OCI-LY7 (cell line): Measurements from ENCODE around the gene GTPBP4.

Source experiments
- CTCF ChIP-seq: fragments of 200-600 bp; sonication (generic); conservative IDR thresholded peaks from 2 replicates; pipeline ENCODE4 v1.5.1; 2014; ENCODE audit warnings: mild to moderate bottlenecking, antibody characterized with exemption, low read length, moderate library complexity, mixed read lengths
- EZH2phosphoT487 ChIP-seq: fragments of 200-600 bp; sonication (generic); IDR thresholded peaks from 2 replicates; pipeline ENCODE4 v1.6.1; 2018; ENCODE audit warnings: low read depth, borderline replicate concordance, mild to moderate bottlenecking, mixed run types, antibody characterized with exemption, low read length, moderate library complexity, mixed read lengths

GRCh38 chr10:976316-976715 lies 11.9 kb upstream of the GTPBP4 start:
- TF ChIP-seq CTCF (no peak), EZH2phosphoT487 (no peak)
